GM19238 (cell line): ENCODE data around the gene FHOD3.
"Not testable (repeated sequence)": the region's sequence is repeated elsewhere in the genome, so short reads cannot be mapped to it uniquely, and the experiment has no call there.

Experiments
- DNase-seq: peaks from one replicate; pipeline ENCODE4 v3.0.0; 2011; ENCODE audit warnings: low spot score; ENCODE audit not compliant: insufficient read length

FHOD3 gene

GRCh38 chr18:36348331-36348730 lies 50.8 kb downstream of the FHOD3 start:
- no peak for DNase-seq

DNA sequence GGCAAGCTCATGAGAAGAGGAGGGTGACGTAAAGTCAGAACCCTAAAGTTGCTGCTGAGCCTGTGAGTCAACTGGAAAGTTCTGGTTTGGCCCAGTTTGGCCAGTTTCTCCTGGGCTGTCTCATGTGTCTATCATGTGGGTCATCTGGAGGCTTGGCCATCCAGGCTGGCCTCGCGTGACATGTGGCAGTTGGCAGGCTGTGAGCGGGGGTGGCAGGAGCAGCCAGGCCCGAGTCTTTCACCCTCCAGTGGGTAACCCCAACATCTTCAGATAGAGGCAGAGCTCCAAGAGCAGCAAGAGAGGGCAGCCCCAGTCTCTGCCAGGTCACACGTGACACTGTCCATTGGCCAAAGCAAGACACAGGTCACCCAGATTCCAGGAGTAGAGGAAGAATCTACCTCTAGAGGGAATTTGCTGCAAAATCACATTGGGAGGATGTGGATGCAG lies 51.5 kb downstream of the FHOD3 start:
- DNase-seq, result no peak

- DNase-seq, result no peak
These were observed 52.0 kb downstream of the FHOD3 start for GRCh38 chr18:36349552-36349951.

- DNase-seq, result no peak
These were observed 52.7 kb downstream of the FHOD3 start for GRCh38 chr18:36350251-36350651.

DNA sequence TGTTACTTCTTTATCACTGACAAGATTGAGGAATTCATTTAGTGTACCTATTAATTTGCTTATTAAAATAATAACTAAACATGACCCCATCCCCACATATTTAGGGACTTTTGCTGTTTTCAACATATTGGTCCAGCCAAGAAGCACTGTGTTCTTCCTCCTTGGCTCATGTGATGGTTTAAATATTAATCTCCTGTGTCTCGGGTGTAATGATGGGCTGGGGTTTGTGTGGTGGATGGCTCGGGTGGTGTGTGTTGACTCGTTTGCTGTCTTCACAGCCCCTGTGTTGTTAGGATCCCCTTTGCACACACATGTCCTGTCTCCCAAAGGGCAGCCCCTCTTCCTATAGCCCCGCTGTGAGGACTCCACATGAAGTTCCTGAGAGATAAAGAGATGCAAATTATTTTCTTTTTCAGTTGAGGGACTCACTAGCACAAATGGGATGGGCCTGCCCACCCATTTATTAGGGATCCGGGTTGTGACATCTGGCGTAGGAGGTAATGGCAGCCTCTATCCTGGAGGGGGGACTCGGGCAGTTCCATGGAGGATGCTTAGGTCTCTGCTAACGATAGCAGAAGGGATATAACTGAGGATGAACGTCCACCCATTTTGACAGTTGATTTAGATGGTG lies 53.4 kb downstream of the FHOD3 start:
- DNase-seq, result no peak

- no peak for DNase-seq
These were observed 54.9 kb downstream of the FHOD3 start for GRCh38 chr18:36352384-36352783.

DNA sequence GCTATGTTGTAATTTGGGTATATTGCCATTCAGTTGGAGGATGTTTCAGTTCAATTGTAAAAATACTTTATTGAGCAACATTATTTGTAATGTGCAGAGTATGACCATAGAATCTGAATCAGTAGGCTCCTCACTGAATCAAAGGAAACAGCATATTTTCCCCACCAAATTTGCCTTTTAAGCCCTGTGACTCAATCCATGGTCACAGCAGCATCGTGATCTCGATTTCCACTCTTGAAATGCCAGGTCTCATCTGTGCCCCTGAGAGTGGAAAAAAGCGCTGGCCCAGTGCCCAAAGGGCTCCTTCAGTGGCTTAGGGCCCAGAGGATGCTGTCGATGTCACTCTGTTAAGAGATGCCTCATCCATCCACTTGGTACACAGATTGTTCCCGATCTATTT lies 57.5 kb downstream of the FHOD3 start:
- no peak for DNase-seq

DNA sequence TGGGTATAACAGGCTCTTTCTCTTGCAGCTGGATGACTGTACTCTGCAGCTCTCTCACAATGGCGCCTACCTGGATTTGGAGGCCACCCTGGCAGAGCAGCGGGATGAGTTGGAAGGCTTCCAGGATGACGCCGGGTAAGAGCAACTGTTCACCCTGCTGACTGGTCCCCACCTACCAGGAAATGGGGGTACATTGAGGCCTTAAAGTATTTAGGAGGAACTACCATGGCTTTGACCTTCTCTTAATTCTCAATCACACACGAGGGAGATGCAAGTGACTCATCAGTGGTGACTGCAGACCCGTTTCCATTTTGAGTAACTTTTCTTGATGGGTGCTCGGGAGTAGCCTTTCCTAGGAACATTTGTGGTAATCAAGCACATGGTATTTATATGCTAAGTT lies 58.0 kb downstream of the FHOD3 start:
- no peak for DNase-seq

DNA sequence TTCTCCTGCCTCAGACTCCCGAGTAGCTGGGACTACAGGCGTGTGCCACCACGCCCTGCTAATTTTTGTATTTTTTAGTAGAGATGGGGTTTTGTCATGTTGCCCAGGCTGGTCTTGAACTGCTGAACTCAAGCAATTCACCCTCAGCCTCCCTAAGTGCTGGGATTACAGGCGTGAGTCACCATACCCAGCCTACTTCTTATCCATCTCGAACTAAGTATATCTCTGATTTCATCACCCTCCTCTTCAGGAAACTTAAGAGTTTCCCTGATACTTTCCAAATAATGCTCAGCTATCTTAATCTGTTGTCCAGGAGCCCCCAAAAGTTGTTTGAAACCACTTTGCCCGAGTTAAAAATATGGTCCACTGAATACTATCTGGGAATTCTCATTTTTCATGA lies 59.2 kb downstream of the FHOD3 start:
- DNase-seq, result not testable (repeated sequence)

- no peak for DNase-seq
These were observed 60.6 kb downstream of the FHOD3 start for GRCh38 chr18:36358141-36358540.

DNA sequence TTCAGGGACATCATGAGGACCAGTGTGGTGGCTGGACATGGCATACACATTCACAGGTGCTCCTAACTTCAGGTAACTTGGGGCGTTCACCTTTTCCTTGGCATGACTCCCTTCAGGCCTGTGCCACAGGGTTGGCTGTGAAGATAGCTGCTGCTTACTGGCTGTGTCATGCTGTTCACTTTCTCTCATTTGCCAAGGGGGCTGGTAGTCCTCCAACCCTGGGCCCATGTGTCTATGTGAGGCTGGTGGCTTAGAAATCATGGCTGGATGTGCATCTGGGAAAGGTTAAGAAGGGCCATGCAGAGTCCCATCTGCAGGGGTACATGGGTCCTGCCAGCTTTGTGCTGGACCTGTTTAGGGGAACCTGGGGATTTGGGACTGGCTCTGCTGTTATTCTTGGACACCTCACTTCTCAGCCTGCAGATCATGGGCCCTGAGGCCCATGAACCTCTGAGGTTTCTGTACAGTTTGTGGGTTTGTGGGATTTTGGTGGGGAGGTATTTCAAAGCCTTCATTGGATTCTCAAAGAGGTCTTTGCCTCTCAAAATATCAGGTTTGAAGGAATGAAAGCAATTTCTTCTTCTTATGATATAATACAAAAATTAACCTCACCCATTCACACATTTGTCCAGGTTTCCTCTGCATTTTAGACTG lies 62.9 kb downstream of the FHOD3 start:
- DNase-seq, result no peak

GRCh38 chr18:36364911-36365624 lies 67.6 kb downstream of the FHOD3 start:
- DNase-seq, result no peak

GRCh38 chr18:36365836-36366775 lies 68.6 kb downstream of the FHOD3 start:
- no peak for DNase-seq

- no peak for DNase-seq
These were observed 69.7 kb downstream of the FHOD3 start for GRCh38 chr18:36366994-36367839.

GRCh38 chr18:36368889-36369288 lies 71.4 kb downstream of the FHOD3 start:
- DNase-seq, result no peak

DNA sequence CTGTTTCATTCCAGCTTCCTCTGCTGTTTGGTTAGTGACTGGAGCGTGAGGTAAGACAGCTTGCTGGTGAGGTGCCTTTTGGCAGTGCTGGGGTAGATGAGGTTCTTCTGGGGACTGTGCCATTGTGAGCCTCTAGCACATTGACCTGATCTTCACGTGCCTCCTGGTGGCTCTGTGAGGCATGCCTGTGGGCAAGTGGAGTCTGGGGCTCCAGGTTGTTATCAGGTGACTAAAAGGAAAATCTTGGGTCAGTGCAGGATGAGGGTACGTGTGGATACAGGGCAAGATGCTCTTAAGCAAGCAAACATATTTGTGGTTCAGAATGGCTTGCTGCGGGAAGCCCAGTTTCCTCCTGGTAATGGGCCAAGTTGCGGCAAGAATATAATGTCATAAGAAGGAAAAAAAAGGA lies 75.4 kb downstream of the FHOD3 start:
- DNase-seq, result no peak

DNA sequence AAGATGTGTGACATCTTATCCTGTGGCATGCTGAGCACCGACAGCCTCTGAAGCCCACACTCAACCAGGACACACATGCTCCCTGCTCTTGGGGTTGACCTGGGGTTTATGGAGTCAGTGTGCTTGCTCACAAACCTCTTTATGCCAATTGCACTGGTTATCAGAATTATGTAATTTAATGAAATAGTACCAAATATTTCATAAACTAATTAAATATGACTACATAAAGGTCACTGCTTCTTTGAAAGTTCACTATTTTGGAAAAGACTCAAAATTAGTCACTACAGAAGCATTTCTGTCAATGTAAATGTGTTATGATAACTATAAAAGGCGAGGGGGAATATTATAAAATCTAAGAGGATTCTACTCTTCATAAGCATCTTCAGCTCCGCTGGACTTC lies 76.7 kb downstream of the FHOD3 start:
- DNase-seq, result no peak

GRCh38 chr18:36375118-36375517 lies 77.6 kb downstream of the FHOD3 start:
- no peak for DNase-seq

GRCh38 chr18:36376361-36376760 lies 78.8 kb downstream of the FHOD3 start:
- DNase-seq, result no peak

- no peak for DNase-seq
These were observed 80.1 kb downstream of the FHOD3 start for GRCh38 chr18:36377626-36378025.

DNA sequence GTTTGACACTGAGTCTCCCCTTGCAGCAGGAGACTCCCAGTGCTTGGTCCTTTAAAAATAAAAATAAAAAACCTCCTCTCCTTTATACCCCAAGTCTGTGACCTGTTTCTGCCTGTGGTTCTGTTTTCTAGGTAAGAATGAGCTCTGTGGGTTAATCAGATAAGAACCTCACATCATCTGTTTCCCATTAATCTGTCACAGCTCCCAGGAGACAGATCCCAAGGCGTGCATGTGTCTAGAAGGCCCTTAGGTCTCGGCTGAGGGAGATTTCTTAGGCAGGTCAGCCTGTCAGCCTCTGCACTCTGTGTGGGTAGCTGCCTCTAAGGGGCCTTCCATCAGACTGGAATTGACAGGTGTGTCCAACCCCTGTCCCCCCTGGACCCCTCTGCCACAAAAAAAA lies 80.7 kb downstream of the FHOD3 start:
- DNase-seq, result no peak
